K562 (cell line): ENCODE measurements around the gene AGTR1. TPM values are rescaled to one million over a fixed set of nuclear protein-coding genes. Genes with fewer than 3 reads are reported as not detected.

ENCODE experiments used
- ATF1 ChIP-seq, 2 experiments: fragments of 450-650 bp in 1 of 2; IDR thresholded peaks; 2 replicates each; pipeline ENCODE4 v1.6.1; 2016; ENCODE audit warnings: missing compliant biosample characterization in 1 of 2, missing genetic modification characterization in 1 of 2
- ELF1 ChIP-seq: fragments of 200-800 bp; sonication (Bioruptor generic); IDR thresholded peaks from 2 replicates; pipeline ENCODE4 v1.6.1; 2016; ENCODE audit warnings: missing genetic modification characterization, missing compliant biosample characterization
- ELK3 ChIP-seq: fragments of 450-650 bp; formaldehyde crosslinking; IDR thresholded peaks from 2 replicates; pipeline ENCODE4 v1.4.0; 2020; ENCODE audit warnings: mild to moderate bottlenecking
- GTF2F1 ChIP-seq: IDR thresholded peaks from 2 replicates; pipeline ENCODE4 v1.6.1; 2011; ENCODE audit warnings: low read depth, low read length, improper control_type of control experiment
- ID3 ChIP-seq, 2 experiments: fragments of 250-450 bp in 1 of 2; fragments of 450-650 bp in 1 of 2; sonication (Bioruptor Pico) in 1 of 2; IDR thresholded peaks; 2 replicates each; pipeline versions ENCODE4 v1.6.1 to v1.8.0; 2016 to 2021; ENCODE audit warnings: mild to moderate bottlenecking in 2 of 2, moderate library complexity in 2 of 2, missing compliant biosample characterization in 1 of 2, missing genetic modification characterization in 1 of 2
- SMAD2 ChIP-seq: fragments of 150-350 bp; IDR thresholded peaks from 2 replicates; pipeline ENCODE4 v1.6.1; 2014; ENCODE audit warnings: low read depth, mild to moderate bottlenecking, low read length
- TAF9B ChIP-seq: fragments of 450-650 bp; IDR thresholded peaks from 2 replicates; pipeline ENCODE4 v1.6.1; 2018; ENCODE audit warnings: mild to moderate bottlenecking; ENCODE audit not compliant: partially characterized antibody
- TEAD1 ChIP-seq, 2 experiments: fragments of 450-650 bp in 1 of 2; sonication (generic) in 1 of 2; formaldehyde crosslinking; IDR thresholded peaks; 2 replicates each; pipeline versions ENCODE4 v1.4.0 to v1.8.0; 2020 to 2022; ENCODE audit warnings: mild to moderate bottlenecking in 2 of 2, missing genetic modification reagents in 1 of 2
- polyA plus RNA-seq, 8 experiments: library from polyadenylated mRNA; depleted of rRNA in 4 of 8; stranded (reverse) in 5 of 8; unstranded in 3 of 8; fragments of >200 nt; fragmentation: Nextera tagmentation in 2 of 8; fragmentation: Illumina TruSeq in 1 of 8; extraction: Ambion mirVana in 2 of 8; extraction: Trizol in 1 of 8; gene quantifications; 2 replicates each; pipeline versions ENCODE4 v1.2.1 to v1.2.3, GENCODE V29; 2011 to 2014; ENCODE audit warnings: inconsistent platforms in 1 of 8, missing spikeins in 1 of 8
- total RNA-seq, 7 experiments: library from RNA; depleted of rRNA in 6 of 7; stranded (reverse); fragments of >200 nt in 6 of 7; fragmentation: Illumina TruSeq in 2 of 7; extraction: Trizol in 2 of 7; gene quantifications; 2 replicates each; pipeline versions ENCODE4 v1.2.1 to v1.2.3, GENCODE V29; 2011 to 2021; ENCODE audit warnings: low replicate concordance in 1 of 7
- TF ChIP-seq, protein P1 (sequence below): fragments of 250-450 bp; sonication (Bioruptor Pico); IDR thresholded peaks from 2 replicates; pipeline ENCODE4 v1.4.0; 2020; ENCODE audit warnings: mild to moderate bottlenecking, moderate library complexity
- TF ChIP-seq, protein P2 (sequence below): fragments of 450-650 bp; formaldehyde crosslinking; IDR thresholded peaks from 2 replicates; pipeline ENCODE4 v1.4.0; 2020; ENCODE audit warnings: mild to moderate bottlenecking, moderate library complexity

Gene AGTR1
- total and polyA plus RNA-seq, 9 of the 15 experiments (the other 6 are each of a cell fraction or from before 2014, with no cell fraction given): not detected

GRCh38 chr3:148681080-148681479, 16.6 kb upstream of the AGTR1 start (continued):
- TF ChIP-seq, protein P1, sequence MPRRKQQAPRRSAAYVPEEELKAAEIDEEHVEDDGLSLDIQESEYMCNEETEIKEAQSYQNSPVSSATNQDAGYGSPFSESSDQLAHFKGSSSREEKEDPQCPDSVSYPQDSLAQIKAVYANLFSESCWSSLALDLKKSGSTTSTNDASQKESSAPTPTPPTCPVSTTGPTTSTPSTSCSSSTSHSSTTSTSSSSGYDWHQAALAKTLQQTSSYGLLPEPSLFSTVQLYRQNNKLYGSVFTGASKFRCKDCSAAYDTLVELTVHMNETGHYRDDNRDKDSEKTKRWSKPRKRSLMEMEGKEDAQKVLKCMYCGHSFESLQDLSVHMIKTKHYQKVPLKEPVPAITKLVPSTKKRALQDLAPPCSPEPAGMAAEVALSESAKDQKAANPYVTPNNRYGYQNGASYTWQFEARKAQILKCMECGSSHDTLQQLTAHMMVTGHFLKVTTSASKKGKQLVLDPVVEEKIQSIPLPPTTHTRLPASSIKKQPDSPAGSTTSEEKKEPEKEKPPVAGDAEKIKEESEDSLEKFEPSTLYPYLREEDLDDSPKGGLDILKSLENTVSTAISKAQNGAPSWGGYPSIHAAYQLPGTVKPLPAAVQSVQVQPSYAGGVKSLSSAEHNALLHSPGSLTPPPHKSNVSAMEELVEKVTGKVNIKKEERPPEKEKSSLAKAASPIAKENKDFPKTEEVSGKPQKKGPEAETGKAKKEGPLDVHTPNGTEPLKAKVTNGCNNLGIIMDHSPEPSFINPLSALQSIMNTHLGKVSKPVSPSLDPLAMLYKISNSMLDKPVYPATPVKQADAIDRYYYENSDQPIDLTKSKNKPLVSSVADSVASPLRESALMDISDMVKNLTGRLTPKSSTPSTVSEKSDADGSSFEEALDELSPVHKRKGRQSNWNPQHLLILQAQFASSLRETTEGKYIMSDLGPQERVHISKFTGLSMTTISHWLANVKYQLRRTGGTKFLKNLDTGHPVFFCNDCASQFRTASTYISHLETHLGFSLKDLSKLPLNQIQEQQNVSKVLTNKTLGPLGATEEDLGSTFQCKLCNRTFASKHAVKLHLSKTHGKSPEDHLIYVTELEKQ (CRISPR knock-in tag): no peak
- TF ChIP-seq ELK3 (no peak), TEAD1 (CRISPR knock-in tag; IDR thresholded peaks at IDR 0.05) (no peak), GTF2F1 (no peak), SMAD2 (no peak), TAF9B (no peak), ID3 (CRISPR knock-in tag; IDR thresholded peaks at IDR 0.05) (no peak), ID3 (tag; IDR thresholded peaks at IDR 0.05) (no peak), ELF1 (tag) (no peak), ATF1 (CRISPR knock-in tag; IDR thresholded peaks at IDR 0.05) (no peak), ATF1 (tag; IDR thresholded peaks at IDR 0.05) (no peak)
- TF ChIP-seq, protein P2, sequence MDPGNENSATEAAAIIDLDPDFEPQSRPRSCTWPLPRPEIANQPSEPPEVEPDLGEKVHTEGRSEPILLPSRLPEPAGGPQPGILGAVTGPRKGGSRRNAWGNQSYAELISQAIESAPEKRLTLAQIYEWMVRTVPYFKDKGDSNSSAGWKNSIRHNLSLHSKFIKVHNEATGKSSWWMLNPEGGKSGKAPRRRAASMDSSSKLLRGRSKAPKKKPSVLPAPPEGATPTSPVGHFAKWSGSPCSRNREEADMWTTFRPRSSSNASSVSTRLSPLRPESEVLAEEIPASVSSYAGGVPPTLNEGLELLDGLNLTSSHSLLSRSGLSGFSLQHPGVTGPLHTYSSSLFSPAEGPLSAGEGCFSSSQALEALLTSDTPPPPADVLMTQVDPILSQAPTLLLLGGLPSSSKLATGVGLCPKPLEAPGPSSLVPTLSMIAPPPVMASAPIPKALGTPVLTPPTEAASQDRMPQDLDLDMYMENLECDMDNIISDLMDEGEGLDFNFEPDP (CRISPR knock-in tag): no peak
